Kidney epithelial cell (primary cell): Measurements from ENCODE around the gene HMCN1. TPM values are rescaled to one million over a fixed set of nuclear protein-coding genes. Genes with fewer than 3 reads are reported as not detected.

Experiments
- DNase-seq: peaks from one replicate; pipeline ENCODE4 v3.0.0-alpha.2; 2010; ENCODE audit warnings: low read depth
- H3K27me3 ChIP-seq: 2 replicates; pipeline ENCODE4 v1.6.0; 2011; ENCODE audit warnings: low read length; ENCODE audit not compliant: control insufficient read depth, insufficient read depth
- H3K36me3 ChIP-seq: 2 replicates; pipeline ENCODE4 v1.5.1; 2011; ENCODE audit warnings: low read length; ENCODE audit not compliant: control insufficient read depth, insufficient read depth
- H3K4me3 ChIP-seq: 2 replicates; pipeline ENCODE4 v1.5.1; 2011; ENCODE audit warnings: low read depth, mild to moderate bottlenecking, control low read depth, low read length
- CTCF ChIP-seq: IDR thresholded peaks from 2 replicates; pipeline ENCODE4 v1.5.1; 2011; ENCODE audit warnings: mild to moderate bottlenecking, moderate library complexity, low read length, control low read depth, inconsistent platforms; ENCODE audit not compliant: insufficient read depth, poor library complexity, severe bottlenecking
- total RNA-seq: library from RNA; depleted of rRNA; stranded (reverse); fragments of >200 nt; gene quantifications from 2 replicates; pipeline ENCODE4 v1.2.3, GENCODE V29; 2015

The HMCN1 gene
- total RNA-seq, 1 donor from 2014 or later = 1.3 TPM

- no peaks in the 10 kb centered on the region for H3K36me3 ChIP-seq
- H3K27me3 ChIP-seq = no peaks in the 10 kb centered on the region
- H3K4me3 ChIP-seq = no peak overlapping the region
- DNase-seq = no peak
- TF ChIP-seq CTCF = no peak
These were observed 232.3 kb downstream of the HMCN1 start for GRCh38 chr1:185966471-185966870.

GRCh38 chr1:185969028-185969427, 234.8 kb downstream of the HMCN1 start:
- TF ChIP-seq CTCF = no peak
- Histone ChIP-seq H3K27me3 (no peaks in the 10 kb centered on the region), H3K4me3 (no peak overlapping the region), H3K36me3 (no peaks in the 10 kb centered on the region)
- DNase-seq = no peak

GRCh38 chr1:185969524-185969991, 235.4 kb downstream of the HMCN1 start:
- no peak overlapping the region for H3K4me3 ChIP-seq
- H3K36me3 ChIP-seq = no peaks in the 10 kb centered on the region
- DNase-seq = no peak
- no peaks in the 10 kb centered on the region for H3K27me3 ChIP-seq
- TF ChIP-seq CTCF = no peak

- Histone ChIP-seq H3K4me3 (no peak overlapping the region), H3K36me3 (no peaks in the 10 kb centered on the region), H3K27me3 (no peaks in the 10 kb centered on the region)
- peak; percentile 85 for DNase-seq
- no peak for TF ChIP-seq CTCF
These were observed 237.5 kb downstream of the HMCN1 start for GRCh38 chr1:185971688-185972087.

GRCh38 chr1:185972096-185972850, 238.1 kb downstream of the HMCN1 start:
- H3K4me3 ChIP-seq = no peak overlapping the region
- no peak for TF ChIP-seq CTCF
- H3K36me3 ChIP-seq = no peaks in the 10 kb centered on the region
- no peak for DNase-seq
- no peaks in the 10 kb centered on the region for H3K27me3 ChIP-seq

GRCh38 chr1:185973645-185974044, 239.5 kb downstream of the HMCN1 start:
- Histone ChIP-seq H3K4me3 (no peak overlapping the region), H3K36me3 (no peaks in the 10 kb centered on the region), H3K27me3 (no peaks in the 10 kb centered on the region)
- no peak for TF ChIP-seq CTCF
- peak; percentile 85 for DNase-seq
